HG03460 (cell line): Measurements from ENCODE around the gene DESI2.
A peak's percentile ranks its signal among the peaks of the same experiment; 100 is the strongest.

Source experiments
- ATAC-seq: cut with Tn5 transposase; IDR thresholded peaks from one replicate; pipeline ENCODE4 v1.9.1; 2021; ENCODE audit not compliant: unreplicated experiment

Gene DESI2

DNA sequence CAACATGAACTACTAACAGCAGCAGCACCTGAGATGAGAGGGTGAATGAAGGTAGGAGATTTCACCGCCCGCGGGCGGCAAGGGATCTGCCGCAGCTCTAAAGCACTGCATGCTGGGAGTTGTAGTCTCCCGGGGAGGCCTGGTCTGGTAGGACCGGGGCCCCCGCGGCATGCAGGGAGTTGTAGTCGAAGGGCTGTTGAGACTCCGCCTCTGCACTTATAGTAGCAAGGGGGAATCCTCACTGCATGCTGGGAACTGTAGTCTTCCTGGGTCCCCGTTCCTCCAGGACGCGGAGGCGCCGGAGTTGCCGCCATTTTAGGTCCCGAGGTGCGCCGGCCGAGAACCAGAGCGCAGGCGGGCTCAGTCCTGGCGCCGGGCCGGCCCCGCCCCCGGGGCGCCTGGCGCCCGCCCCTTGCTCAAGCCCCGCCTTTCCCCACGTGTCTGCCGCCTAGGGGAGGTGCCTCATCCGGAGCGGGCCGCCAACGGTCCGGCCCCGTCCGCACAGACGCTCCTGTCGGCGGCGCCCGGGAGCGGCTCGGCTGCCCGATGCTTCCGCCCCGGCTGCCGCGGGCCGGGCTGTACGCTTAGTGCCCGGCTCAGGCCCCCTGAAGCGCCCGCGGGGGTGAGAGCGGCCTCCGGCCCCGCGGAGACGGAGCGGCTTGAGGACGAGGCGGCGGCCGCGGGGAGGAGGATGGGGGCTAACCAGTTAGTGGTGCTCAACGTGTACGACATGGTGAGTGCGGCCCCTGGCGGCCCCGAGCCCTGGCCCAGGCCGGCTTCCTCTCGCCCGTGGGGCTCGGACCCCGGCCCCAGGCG, at the start of gene DESI2:
Gene DESI2 (plus strand): TSS at position 504 of the 816 bp plus-strand sequence. CDS start 188 bp downstream, at position 692.
- ATAC-seq: peak; percentile 96

DNA sequence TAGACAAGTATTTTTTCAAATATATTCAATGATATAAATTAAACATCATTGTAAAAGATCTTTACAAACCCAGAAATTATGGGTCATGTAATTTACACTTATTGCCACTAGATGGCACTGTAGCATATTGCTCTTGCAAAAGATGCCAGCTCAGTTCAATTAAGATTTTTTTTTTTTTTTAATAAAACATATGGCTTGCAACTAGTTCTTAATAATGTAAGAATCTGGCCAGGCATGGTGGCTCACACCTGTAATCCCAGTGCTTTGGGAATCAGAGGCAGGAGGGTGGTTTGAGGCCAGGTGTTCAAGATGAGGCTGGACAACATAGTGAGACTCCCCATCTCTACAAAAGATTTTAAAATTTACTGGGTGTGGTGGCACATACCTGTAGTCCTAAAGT, 49.4 kb upstream of the DESI2 start:
- ATAC-seq: no peak

DNA sequence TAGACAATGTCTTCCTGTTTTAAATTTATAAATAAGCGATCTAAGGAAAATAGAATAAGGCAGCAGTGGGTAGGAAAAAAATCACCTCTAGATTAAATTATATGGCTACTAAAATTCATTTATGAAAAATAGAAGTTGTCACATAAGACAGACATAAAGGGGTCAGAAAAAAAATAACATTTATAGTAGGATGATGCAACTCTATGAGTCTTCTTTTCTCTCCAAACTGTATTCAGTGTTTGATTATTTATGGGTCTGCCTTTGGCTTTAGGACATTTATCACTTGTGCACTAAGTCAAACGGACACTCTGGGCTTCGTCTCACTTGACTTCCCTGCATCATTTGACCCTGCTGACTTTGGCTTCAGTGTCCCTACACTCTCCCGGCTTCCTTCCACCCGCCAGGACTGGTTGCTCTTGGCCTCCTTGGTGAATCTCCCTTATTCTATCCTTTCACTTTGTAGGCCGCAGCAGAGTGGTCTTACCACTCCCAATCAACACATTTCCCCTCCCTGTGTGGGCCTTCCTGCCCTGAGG, 47.0 kb upstream of the DESI2 start:
- no peak for ATAC-seq

DNA sequence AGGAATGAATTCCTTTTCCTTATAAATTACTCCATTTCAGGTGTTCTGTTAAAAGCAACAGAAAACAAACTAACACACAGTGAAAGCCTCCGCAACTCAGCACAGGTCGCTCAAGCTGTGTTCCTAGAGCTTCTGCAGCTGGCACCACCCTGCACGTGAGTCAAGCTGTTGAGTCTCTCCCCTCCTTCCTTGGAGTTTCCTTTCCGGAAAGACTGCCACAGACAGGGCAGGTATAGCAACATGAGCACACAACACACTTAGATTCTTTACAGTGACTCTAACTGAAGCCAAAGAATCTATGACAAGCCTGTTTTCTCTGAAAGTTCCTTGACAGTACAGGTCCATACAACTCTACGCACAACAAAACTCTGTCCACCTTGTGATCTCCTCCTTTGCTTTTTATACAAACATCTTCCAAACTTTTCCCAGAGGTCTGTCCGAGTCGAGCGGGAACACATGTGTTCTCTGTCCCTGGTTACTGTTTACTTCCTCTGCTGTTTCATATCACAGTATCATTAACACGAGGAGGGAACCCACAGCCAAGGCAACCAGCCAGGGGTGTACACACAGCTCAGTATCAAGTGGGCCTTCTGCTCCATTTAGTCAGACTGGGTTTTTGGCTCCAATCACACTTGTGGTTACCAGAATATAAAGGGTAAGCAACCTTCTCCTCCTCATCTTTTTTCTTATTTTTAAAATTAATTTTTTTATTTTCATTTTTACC, 38.7 kb upstream of the DESI2 start:
- ATAC-seq: no peak

DNA sequence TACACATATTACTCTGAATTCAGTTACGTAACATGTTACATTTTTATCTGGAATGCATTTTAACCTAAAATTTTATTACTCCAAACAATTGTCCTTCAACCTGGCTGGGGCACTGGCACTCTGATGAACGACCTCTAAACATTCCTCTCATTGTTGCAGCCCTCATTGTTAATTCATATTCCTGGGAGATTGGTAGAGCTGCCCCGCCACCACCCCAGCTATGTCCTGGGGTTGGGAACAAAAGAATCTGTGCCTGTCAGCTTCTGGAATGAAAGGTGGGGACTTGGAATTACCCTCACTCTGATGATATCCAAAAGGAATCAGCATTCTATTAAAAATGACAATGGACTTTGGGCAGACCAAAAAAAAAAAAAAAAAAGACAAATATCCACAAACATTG, 38.0 kb upstream of the DESI2 start:
- no peak for ATAC-seq

DNA sequence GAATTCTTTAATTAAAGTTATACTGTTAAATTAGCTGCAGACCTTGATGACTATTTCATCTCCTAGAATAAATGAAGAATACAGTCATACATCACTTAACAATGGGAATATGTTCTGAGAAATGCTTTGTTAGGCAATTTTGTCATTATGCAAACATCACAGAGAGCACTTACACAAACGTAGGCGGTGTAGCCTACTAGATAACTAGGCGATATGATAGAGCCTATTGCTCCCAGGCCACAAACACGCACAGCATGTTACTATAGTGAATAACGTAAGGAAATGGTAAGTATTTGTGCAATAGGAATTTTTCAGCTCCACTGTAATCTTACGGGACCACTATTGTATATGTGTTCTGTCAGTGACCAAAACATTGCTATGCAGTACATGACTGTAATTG, 37.6 kb upstream of the DESI2 start:
- no peak for ATAC-seq

DNA sequence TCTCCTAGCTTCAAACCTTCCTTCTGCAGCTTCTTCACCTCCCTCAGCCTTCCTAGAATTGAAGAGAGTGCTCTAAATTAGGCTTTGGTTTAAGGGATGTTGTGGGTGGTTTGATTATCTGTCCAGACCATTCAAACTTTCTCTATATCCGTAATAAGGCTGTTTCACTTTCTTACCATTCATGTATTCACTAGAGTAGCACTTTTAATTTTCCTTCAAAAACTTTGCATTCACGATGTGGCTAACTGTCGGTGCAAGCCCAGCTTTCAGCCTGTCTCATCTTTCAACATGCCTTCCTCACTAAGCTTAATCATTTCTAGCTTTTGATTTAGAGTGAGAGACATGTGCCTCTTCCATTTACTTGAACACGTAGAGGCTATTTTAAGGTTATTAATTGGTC, 26.2 kb upstream of the DESI2 start:
- ATAC-seq: no peak

DNA sequence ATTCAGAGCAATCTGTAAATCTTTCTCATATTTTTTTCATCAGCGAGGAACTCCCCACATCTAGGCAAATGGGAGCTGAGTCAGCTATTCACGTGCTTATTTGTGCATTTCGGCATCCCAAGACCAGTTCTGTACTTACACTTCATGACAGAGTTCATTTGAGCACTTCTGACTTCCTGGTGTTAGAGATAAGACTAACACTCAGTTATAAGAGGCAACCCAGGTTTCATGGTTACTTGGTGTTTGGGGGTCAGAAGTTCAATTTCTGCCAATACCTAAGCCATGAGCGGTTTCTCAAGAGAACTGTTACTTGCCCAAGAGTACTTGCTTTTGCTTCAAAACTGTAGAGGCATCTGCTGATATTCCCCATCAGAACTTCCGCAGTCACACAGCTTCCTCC, 24.1 kb upstream of the DESI2 start:
- ATAC-seq: no peak

DNA sequence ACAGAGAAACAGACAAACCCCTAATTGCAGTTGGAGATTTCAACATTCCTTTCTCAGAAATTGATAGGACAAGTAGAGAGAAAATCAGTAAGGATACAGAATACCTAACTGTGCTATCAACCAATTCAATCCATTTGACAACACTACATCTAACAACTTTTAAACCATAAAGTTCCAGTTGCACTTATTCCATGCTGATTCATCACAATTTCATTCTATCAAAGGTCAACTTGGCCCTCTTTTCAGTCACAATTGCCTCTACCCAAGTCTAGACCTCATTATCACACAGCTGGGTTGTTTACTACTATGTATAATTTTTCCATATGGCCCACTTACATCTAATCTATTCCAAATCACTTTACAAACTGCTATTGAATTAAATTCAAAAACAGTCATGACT, 19.8 kb upstream of the DESI2 start:
- no peak for ATAC-seq

DNA sequence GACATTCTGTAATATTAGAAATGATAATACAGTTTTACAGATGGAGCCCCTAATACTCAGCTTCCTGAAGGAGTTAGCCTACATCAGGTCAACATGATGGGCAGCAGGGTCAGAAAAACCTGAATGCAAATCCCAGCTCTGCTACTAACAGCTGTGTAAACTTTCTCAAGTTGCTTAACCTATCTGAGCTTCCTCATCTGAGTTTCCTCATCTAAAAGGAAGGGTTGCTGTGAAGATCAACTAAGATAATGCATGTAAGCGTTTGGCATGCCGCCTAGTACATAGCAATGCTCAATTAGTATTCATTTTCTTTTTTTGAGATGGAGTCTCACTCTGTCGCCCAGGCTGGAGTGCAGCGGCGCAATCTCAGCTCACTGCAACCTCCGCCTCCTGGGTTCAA, 18.4 kb upstream of the DESI2 start:
- ATAC-seq: no peak

DNA sequence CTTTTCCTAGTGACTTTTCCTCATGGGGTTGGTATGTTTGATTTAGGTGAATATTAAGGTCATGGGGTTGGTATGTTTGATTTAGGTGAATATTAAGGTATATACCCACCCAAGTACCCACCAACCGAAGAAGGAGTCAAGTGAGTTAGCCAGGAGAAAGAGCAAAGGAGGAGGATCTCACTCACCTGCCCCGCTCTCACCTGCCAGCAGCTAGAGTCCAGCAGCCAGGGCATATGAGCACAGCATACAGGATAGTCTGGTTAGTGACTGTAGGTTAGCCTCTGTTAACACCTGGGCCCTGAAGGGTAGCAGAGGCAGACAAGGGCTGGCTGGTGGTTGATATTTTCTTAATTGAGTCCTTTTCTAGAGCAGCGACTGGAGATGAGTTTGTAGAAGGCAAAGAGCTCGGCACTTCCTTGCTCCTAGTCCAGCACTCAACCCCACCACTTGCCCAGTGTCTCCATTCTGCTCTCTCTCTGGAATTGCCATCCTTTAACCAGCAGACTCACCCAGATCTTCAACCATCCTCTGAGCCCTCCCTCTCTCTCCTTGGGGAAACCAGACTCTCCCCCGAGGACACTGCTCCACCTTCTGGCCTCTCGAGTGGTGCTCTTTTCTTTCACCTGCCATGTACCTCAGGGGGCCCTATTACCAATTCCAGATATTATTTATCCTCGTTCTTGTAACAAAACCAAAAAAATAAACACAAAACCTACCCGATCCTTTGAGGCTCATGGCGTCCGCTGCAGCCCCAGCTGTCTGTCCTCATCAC, 16.3 kb upstream of the DESI2 start:
- ATAC-seq: no peak

DNA sequence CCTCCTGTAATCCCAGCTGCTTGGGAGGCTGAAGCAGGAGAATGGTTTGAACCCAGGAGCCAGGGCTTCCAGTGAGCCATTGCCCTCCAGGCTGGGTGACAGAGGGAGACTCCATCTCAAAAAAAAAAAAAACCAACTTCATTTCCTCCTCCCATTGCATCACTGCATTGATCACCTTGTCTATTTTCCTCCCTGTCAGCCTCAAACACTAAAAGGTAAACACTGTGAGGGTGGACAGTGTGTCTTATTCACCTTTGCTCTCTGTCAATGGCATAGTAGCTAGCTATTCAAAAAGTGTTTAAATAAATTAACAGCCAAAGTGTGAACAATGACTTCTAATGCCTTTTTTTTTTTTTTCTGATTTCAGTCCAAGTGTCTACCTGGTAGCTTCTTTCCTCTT, 13.4 kb upstream of the DESI2 start:
- no peak for ATAC-seq

DNA sequence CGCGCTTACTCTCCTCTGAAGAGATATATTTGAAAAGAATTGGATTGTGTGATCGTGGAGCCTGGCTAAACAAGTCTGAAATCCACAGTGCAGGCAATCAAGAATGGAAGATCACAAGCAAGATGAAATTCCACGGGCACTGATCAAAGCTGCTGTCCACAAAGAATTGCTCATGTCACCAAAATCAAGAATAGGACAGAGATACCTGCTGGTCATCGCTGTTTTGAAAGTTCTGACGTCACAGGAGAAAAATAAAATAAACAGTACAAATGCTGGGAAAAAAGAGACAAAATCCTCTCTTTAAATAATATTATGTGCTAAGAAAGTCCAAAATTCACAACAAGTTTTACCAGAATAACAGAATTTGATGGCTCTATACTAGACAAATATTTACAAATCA, 12.0 kb upstream of the DESI2 start:
- ATAC-seq: no peak

DNA sequence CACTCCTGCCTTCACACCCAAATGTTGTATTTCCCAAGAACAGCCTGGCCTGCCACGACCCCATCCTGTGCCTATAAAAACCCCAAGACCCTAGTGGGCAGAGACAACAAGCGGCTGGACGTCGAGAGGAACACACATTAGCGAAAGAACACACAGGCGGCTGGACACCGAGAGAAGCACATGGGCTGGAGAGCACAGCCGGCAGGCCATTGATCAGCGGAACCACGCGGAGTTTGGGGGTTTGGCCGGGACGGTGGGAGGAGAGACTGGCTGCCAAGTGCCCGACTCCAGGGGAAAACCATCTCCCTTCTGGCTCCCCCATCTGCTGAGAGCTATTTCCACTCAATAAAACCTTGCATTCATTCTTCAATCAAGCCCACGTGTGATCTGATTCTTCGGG, 10.4 kb upstream of the DESI2 start:
- no peak for ATAC-seq

DNA sequence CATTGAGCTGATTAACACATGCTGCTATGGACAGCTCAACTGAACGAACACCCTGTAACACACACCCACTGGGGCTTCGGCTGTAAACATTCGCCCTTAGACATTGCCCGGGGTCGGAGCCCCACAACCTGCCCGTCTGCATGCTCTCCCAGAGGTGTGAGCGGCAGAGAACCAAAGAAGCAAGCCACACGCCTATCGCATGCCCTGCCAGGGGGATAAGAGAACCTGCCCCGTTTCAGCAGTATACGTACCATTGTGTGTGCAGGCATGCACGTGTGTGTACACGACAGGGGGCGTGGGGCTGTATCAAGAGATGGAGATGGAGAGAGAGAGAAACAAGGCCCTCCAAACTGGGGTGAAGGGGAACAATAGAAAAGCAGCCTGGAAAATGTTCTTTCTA, 9.9 kb upstream of the DESI2 start:
- no peak for ATAC-seq

DNA sequence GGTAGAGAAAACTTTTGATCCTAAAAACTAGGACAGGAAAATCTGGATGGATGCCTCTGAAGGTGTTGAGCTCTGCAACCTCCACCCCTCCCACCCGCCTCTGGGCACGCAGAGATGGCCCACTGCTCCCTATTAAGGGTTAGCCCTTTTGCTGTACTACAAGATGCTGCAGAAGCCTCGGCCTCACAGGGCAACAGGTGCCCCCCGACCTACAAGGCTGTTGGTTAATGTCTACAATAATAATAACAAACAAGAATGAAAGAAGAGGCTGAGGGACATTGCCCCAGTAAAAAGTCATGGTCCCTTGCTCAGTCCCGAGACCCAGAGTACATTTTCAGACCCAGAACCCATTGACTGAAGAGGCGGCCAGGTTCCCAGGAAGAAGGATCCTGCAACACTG, 7.5 kb upstream of the DESI2 start:
- no peak for ATAC-seq

DNA sequence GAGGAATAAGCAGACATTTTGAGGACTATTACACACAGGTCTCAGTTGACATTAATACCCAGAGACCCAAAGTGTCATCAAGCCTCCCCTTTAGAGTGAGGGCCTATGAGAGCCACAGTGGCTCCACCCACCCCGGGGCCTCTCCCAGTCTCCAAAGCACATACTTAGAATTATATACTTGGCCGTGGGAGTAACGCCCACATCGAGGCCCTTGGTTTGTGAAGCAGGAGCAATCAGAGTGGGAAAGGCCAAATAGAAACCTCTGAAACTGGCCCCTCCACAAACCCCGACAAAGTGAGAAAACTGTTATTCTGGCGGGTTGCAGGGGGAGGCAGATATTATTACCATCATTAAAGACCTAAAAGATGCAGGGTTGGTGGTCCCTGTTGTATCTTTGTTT, 7.0 kb upstream of the DESI2 start:
- ATAC-seq: no peak

DNA sequence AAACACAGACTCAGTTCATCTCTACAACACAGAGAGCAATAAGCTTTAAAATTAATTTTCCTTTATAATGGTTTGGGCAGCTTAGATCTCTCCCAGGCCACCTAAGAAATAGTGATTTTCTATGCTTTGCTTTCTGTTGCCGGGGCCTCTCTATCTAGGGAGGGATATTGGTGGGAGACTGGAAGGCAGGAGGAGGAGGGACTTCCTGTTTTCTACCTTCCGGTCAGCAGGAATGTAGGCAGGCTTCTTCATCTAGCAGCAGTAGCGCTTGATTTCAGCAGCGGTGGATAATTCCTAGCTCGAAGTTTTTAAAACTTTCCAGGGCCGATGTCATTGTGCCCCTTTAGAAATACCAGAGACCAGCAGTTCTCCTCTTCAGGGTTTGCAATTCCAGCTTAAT, 5.1 kb upstream of the DESI2 start:
- ATAC-seq: no peak

DNA sequence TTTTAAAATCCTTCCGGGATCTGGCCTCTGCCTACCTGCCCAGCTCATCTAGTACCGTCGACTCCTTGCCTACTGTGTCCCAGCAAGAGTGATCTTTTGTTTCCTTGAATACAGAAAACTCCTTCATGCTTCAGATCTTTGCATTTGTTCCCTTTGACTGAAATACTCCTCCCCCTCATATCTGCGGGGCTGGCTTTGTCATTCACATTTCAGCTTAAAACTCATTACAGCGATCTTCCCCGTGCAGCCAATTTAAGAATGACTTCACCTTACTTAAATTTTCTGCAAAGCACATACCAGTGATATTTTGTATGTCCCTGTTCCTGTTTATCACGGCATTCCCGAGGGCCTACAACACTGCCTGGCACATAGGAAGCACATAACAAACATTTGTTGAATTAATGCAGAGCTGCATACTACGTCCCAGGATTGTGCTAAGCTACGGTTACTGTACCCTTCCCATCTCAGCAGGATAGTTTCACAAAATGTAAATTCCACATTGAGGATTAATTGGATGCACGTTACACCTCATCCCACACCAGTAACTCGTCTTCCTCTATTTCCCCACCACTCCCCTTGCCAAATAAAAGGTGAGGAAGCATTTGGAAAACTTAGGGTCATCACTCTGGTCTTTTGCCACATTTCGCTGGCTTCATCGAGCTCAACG, 837 bp upstream of the DESI2 start:
- ATAC-seq: no peak

DNA sequence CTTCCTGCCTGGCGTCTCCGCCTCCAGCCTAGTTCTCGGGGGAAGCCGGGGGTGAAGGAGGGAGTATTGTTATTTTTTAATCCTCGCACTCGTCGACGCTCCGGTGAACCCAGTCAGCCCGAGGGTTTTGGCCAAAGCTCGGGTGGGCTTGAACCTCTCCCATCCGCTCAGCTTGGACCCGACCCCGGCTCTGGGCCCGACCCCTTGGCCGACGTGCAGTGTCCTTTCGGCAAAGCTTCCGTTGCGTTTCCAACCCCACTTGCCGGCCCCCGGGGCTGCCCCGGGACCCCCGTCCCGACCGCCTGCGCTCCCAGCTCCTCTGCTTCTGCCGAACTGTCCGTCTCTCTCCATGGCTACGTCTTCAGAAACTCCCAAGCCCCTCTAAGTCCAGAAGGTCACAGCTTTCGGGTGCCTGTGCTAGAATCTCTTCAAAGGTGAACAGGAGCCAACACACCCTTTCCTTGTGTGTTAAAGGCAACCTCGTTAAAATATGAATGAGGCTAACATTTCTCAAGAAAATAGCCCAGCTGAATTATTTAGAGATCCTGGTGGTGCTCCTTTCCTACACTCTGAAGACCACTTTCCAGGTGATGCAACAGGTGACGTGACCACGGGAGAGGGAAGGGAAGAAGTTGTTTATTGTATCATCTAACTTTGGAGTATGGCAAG, 647 bp downstream of the DESI2 start:
- ATAC-seq: peak; percentile 0
